SK-N-SH (cell line): ENCODE measurements around the gene ADGRL3. TPM values are rescaled to one million over a fixed set of nuclear protein-coding genes. Genes with fewer than 3 reads are reported as not detected.

Experiments
- CTCF ChIA-PET: fragments of 300-600, 350-600 bp; formaldehyde crosslinking; extraction: SDS; loops from one replicate; lab custom pipeline; 2021; lab: Yijun Ruan, JAX
- POLR2A ChIA-PET: fragments of 350-600 bp; sonication (Branson Sonifier 250); formaldehyde crosslinking; extraction: SDS; loops from one replicate; lab custom pipeline; 2020; ENCODE audit warnings: antibody characterized with exemption, inconsistent platforms; lab: Yijun Ruan, JAX
- DNase-seq: peaks from one replicate; pipeline ENCODE4 v3.0.0; 2012
- H2AFZ ChIP-seq: fragments of 200-600 bp; sonication (generic); 2 replicates; pipeline ENCODE4 v1.8.1; 2016; ENCODE audit warnings: antibody characterized with exemption, mild to moderate bottlenecking, low read depth
- H3F3A ChIP-seq: fragments of 200-600 bp; sonication (generic); replicated peaks from 2 replicates; pipeline ENCODE3; 2016; ENCODE audit warnings: antibody characterized with exemption, mild to moderate bottlenecking; ENCODE audit not compliant: insufficient read depth
- H3K27ac ChIP-seq, 2 experiments: fragments of 200-500 bp in 1 of 2; fragments of 200-600 bp in 1 of 2; sonication (Bioruptor generic) in 1 of 2; sonication (generic), shearing (Covaris generic) in 1 of 2; 2 replicates each; pipeline versions ENCODE4 v1.5.1 to v1.6.1; 2014 to 2016; ENCODE audit warnings: low read depth in 2 of 2, inconsistent platforms in 1 of 2, low read length in 1 of 2, mild to moderate bottlenecking in 1 of 2, mixed read lengths in 1 of 2
- H3K27me3 ChIP-seq: fragments of 200-600 bp; sonication (generic), shearing (Covaris generic); 2 replicates; pipeline ENCODE4 v1.6.1; 2016; ENCODE audit warnings: mixed run types; ENCODE audit not compliant: insufficient read depth
- H3K36me3 ChIP-seq, 2 experiments: fragments of 200-500 bp in 1 of 2; fragments of 200-600 bp in 1 of 2; sonication (Bioruptor generic) in 1 of 2; sonication (generic) in 1 of 2; replicated peaks in 1 of 2; 2 replicates each; pipeline versions ENCODE3 to v1.5.1; 2014 to 2016; ENCODE audit warnings: low read length in 1 of 2, mild to moderate bottlenecking in 1 of 2; ENCODE audit not compliant: insufficient read depth in 2 of 2, control insufficient read depth in 1 of 2
- H3K4me1 ChIP-seq, 2 experiments: fragments of 200-500 bp in 1 of 2; fragments of 200-600 bp in 1 of 2; sonication (Bioruptor generic) in 1 of 2; sonication (generic), shearing (Covaris generic) in 1 of 2; 2 replicates each; pipeline versions ENCODE4 v1.5.1 to v1.6.1; 2014 to 2016; ENCODE audit warnings: low read depth in 1 of 2, low read length in 1 of 2, mixed run types in 1 of 2; ENCODE audit not compliant: insufficient read depth in 2 of 2, control insufficient read depth in 1 of 2
- H3K4me2 ChIP-seq: fragments of 200-600 bp; sonication (generic), shearing (Covaris generic); 2 replicates; pipeline ENCODE4 v1.6.1; 2017; ENCODE audit warnings: mixed run types
- H3K4me3 ChIP-seq, 2 experiments: fragments of 200-500 bp in 1 of 2; fragments of 200-600 bp in 1 of 2; sonication (Bioruptor generic) in 1 of 2; sonication (generic), shearing (Covaris generic) in 1 of 2; 2 replicates each; pipeline versions ENCODE4 v1.5.1 to v1.8.1; 2014 to 2016; ENCODE audit warnings: low read depth in 2 of 2, inconsistent platforms in 1 of 2, low read length in 1 of 2, mild to moderate bottlenecking in 1 of 2, mixed read lengths in 1 of 2, moderate library complexity in 1 of 2
- H3K79me2 ChIP-seq: fragments of 200-600 bp; sonication (generic); 2 replicates; pipeline ENCODE4 v1.8.1; 2017; ENCODE audit warnings: mild to moderate bottlenecking; ENCODE audit not compliant: insufficient read depth
- H3K9ac ChIP-seq: fragments of 200-600 bp; sonication (generic); 2 replicates; pipeline ENCODE4 v1.6.1; 2017; ENCODE audit warnings: mixed run types
- H3K9me2 ChIP-seq: fragments of 200-600 bp; sonication (generic); 2 replicates; pipeline ENCODE4 v1.6.1; 2017; ENCODE audit warnings: mixed run types
- H3K9me3 ChIP-seq: fragments of 200-600 bp; sonication (generic); 2 replicates; pipeline ENCODE4 v1.6.1; 2017; ENCODE audit warnings: mixed run types, mild to moderate bottlenecking, moderate library complexity
- H4K20me1 ChIP-seq: fragments of 200-600 bp; sonication (generic); 2 replicates; pipeline ENCODE4 v1.6.1; 2017; ENCODE audit warnings: mild to moderate bottlenecking, mixed run types; ENCODE audit not compliant: insufficient read depth
- CHD2 ChIP-seq: fragments of 150-350 bp; IDR thresholded peaks from 2 replicates; pipeline ENCODE4 v1.6.1; 2018; ENCODE audit warnings: low read length; ENCODE audit not compliant: partially characterized antibody
- CTCF ChIP-seq: fragments of 200-600 bp; sonication (generic); IDR thresholded peaks from 2 replicates; pipeline ENCODE4 v1.6.1; 2017; ENCODE audit warnings: antibody characterized with exemption, mild to moderate bottlenecking, moderate library complexity
- ELF1 ChIP-seq: IDR thresholded peaks from 2 replicates; pipeline ENCODE4 v1.4.0; 2012
- FOXJ3 ChIP-seq: sonication (generic); formaldehyde crosslinking; IDR thresholded peaks from 2 replicates; pipeline ENCODE4 v1.5.1; 2020; ENCODE audit warnings: mild to moderate bottlenecking, missing genetic modification reagents
- JUND ChIP-seq: IDR thresholded peaks from 2 replicates; pipeline ENCODE4 v1.4.0; 2012
- MAX ChIP-seq: IDR thresholded peaks from 2 replicates; pipeline ENCODE4 v1.4.0; 2012; ENCODE audit warnings: low read depth
- MXI1 ChIP-seq: IDR thresholded peaks from 2 replicates; pipeline ENCODE4 v1.6.1; 2012; ENCODE audit warnings: mild to moderate bottlenecking, low read depth, low read length, improper control_type of control experiment
- PBX3 ChIP-seq: IDR thresholded peaks from 2 replicates; pipeline ENCODE4; 2012
- RAD21 ChIP-seq: IDR thresholded peaks from 2 replicates; pipeline ENCODE4 v1.6.1; 2012; ENCODE audit warnings: mild to moderate bottlenecking, low read length
- SIN3A ChIP-seq: IDR thresholded peaks from 2 replicates; pipeline ENCODE4 v1.6.1; 2012; ENCODE audit warnings: low read depth, mild to moderate bottlenecking, low read length, moderate library complexity, borderline replicate concordance
- SMC3 ChIP-seq: IDR thresholded peaks from 2 replicates; pipeline ENCODE4 v1.6.1; 2012; ENCODE audit warnings: low read depth, low read length, improper control_type of control experiment
- TCF12 ChIP-seq: IDR thresholded peaks from 2 replicates; pipeline ENCODE4 v1.4.0; 2012
- TEAD4 ChIP-seq: IDR thresholded peaks from 2 replicates; pipeline ENCODE4 v1.4.0; 2012; ENCODE audit warnings: mild to moderate bottlenecking, borderline replicate concordance; ENCODE audit not compliant: insufficient read depth
- USF2 ChIP-seq: fragments of 150-350 bp; IDR thresholded peaks from 2 replicates; pipeline ENCODE4 v1.6.1; 2017; ENCODE audit warnings: antibody characterized with exemption, low read length, low read depth, borderline replicate concordance
- WGBS: methylation state at CpG from one replicate; pipeline ENCODE4 v1.1.6; 2017; ENCODE audit warnings: low lambda C conversion rate; 5-methylcytosine and 5-hydroxymethylcytosine counted together
- polyA plus RNA-seq, 3 experiments: library from polyadenylated mRNA; depleted of rRNA; stranded (reverse); fragments of >200 nt; gene quantifications; 2 replicates each; pipeline ENCODE4 v1.2.3, GENCODE V29; 2012

Gene ADGRL3
- polyA plus RNA-seq, 1 of the 3 experiments (the other 2 are of a cell fraction) = 0.03 TPM

GRCh38 chr4:61406677-61407076 lies 206.6 kb downstream of the ADGRL3 start (continued):
- TF ChIP-seq MAX (no peak), MXI1 (no peak), TCF12 (no peak), USF2 (no peak), SMC3 (no peak), CTCF (no peak), RAD21 (no peak), SIN3A (no peak)
- TF ChIP-seq, all 33 proteins: peak for 0

- H2AFZ ChIP-seq = no peak overlapping the region
- no peaks in the 10 kb centered on the region for H3K27me3 ChIP-seq
- H3K9ac ChIP-seq = no peak overlapping the region
- CTCF ChIA-PET = interaction anchor here (0.6 to 0.9 kb wide), 2 partner anchors 18 to 1214 kb away, joined by 3 read pairs; no protein-coding TSS in a partner anchor
- H3K4me3 ChIP-seq = no peak overlapping the region
- no peak for DNase-seq
- 65% methylated on average over 7 of the region's 7 CpGs for WGBS
- no peaks in the 10 kb centered on the region for H3F3A ChIP-seq
- TF ChIP-seq MXI1 (no peak), FOXJ3 (CRISPR knock-in tag) (no peak), ELF1 (no peak), USF2 (no peak), PBX3 (no peak), JUND (no peak), TEAD4 (no peak), CHD2 (no peak)
- H3K79me2 ChIP-seq = no peaks in the 10 kb centered on the region; the same call in 1 of the 2 replicates
- no peak overlapping the region for H3K4me2 ChIP-seq
- H3K9me3 ChIP-seq = no peaks in the 10 kb centered on the region
- H3K27ac ChIP-seq = no peak overlapping the region
- no peaks in the 10 kb centered on the region for H3K36me3 ChIP-seq
- H4K20me1 ChIP-seq = no peaks in the 10 kb centered on the region
- H3K4me1 ChIP-seq = no peaks in the 10 kb centered on the region
- no peaks in the 10 kb centered on the region for H3K9me2 ChIP-seq
- POLR2A ChIA-PET = no interaction called here
Observed at GRCh38 chr4:61407642-61408618, 207.8 kb downstream of the ADGRL3 start.
